Right lobe of liver (tissue), 4 donors: ENCODE data around the gene TCEANC2.

Experiments used
- POLR2A ChIP-seq: fragments of 450-650 bp; IDR thresholded peaks from one replicate; pipeline ENCODE4 v1.6.1; 2017; ENCODE audit warnings: antibody characterized with exemption, mild to moderate bottlenecking
- TF ChIP-seq, protein P1 (sequence below), 4 donors: fragments of 200-600 bp in 3 of 4; fragments of 450-650 bp in 1 of 4; IDR thresholded peaks; one replicate each; pipeline versions ENCODE4 v1.5.1 to v1.8.0; 2016 to 2022; ENCODE audit warnings: antibody characterized with exemption in 4 of 4, mild to moderate bottlenecking in 2 of 4
- donor health status: DM: no; HTN: no; CAD: no.
- donor health status: DM: no; HTN: no; CAD: no.
- donor health status: DM: no; HTN: yes; CAD: no.

DNA sequence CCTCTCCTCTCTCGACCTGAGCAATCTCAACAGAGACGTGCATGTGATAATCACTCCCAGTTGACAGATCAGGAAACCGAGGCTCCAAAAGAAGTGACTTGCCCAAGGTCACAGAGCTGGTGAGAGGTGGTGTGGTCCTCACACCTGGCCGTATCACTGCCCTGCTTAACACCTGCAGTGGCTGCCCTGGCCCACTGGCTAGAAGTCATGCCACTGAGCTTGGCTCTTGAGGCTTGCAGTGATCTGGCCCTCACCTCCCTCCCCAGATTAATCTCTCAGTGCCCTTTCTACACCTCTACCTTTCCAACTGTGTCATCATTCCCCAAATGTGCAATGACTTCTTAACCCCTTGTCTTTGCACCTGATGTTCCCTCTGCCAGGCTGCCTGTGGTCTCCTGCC lies 60.6 kb downstream of the TCEANC2 start:
- TF ChIP-seq POLR2A: no peak
- TF ChIP-seq, protein P1, sequence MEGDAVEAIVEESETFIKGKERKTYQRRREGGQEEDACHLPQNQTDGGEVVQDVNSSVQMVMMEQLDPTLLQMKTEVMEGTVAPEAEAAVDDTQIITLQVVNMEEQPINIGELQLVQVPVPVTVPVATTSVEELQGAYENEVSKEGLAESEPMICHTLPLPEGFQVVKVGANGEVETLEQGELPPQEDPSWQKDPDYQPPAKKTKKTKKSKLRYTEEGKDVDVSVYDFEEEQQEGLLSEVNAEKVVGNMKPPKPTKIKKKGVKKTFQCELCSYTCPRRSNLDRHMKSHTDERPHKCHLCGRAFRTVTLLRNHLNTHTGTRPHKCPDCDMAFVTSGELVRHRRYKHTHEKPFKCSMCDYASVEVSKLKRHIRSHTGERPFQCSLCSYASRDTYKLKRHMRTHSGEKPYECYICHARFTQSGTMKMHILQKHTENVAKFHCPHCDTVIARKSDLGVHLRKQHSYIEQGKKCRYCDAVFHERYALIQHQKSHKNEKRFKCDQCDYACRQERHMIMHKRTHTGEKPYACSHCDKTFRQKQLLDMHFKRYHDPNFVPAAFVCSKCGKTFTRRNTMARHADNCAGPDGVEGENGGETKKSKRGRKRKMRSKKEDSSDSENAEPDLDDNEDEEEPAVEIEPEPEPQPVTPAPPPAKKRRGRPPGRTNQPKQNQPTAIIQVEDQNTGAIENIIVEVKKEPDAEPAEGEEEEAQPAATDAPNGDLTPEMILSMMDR (IDR thresholded peaks at IDR 0.05): no peak
